Astrocyte of the cerebellum (primary cell): ENCODE results near the gene PADI1.
A peak's percentile ranks its signal among the peaks of the same experiment; 100 is the strongest.

Source experiments
- DNase-seq: peaks from one replicate; pipeline ENCODE4 v3.0.0-alpha.2; 2011; ENCODE audit warnings: low read depth
- H3K4me3 ChIP-seq: 2 replicates; pipeline ENCODE4 v1.5.1; 2011; ENCODE audit warnings: mild to moderate bottlenecking, low read depth, low read length, moderate library complexity
- CTCF ChIP-seq: IDR thresholded peaks from 2 replicates; pipeline ENCODE4 v1.5.1; 2012; ENCODE audit warnings: low read length, low read depth, moderate library complexity, mild to moderate bottlenecking; ENCODE audit errors: missing control alignments
- in situ Hi-C: cut with HindIII; loops from 2 replicates; pipeline ENCODE4 v1.10.0; 2017; ENCODE audit warnings: low sequenced_read_pairs

Gene PADI1

GRCh38 chr1:17232759-17233661 lies 28.1 kb downstream of the PADI1 start:
- peak; percentile 64 for DNase-seq

GRCh38 chr1:17233675-17234320 lies 28.9 kb downstream of the PADI1 start:
- no peak overlapping the region for H3K4me3 ChIP-seq
- DNase-seq = peak; percentile 27
- in situ Hi-C loops = no loop called here
- no peak for TF ChIP-seq CTCF

More at GRCh38 chr1:17232759-17233661, 28.1 kb downstream of the PADI1 start:
- no peak overlapping the region for H3K4me3 ChIP-seq
- in situ Hi-C loops = no loop called here
- TF ChIP-seq CTCF = no peak

- in situ Hi-C loops = no loop called here
- no peak for TF ChIP-seq CTCF
- DNase-seq = no peak
- H3K4me3 ChIP-seq = no peak overlapping the region
Measured at GRCh38 chr1:17234405-17234804, 29.5 kb downstream of the PADI1 start.

GRCh38 chr1:17235135-17235885 lies 30.4 kb downstream of the PADI1 start:
- H3K4me3 ChIP-seq = no peak overlapping the region
- no peak for DNase-seq
- in situ Hi-C loops = no loop called here
- TF ChIP-seq CTCF = no peak

GRCh38 chr1:17236779-17237560 lies 32.0 kb downstream of the PADI1 start:
- H3K4me3 ChIP-seq = no peak overlapping the region
- TF ChIP-seq CTCF = peak; percentile 77
- in situ Hi-C loops = no loop called here
- peak; percentile 73 for DNase-seq

- H3K4me3 ChIP-seq = no peak overlapping the region
- TF ChIP-seq CTCF = no peak
- in situ Hi-C loops = no loop called here
- no peak for DNase-seq
Measured at GRCh38 chr1:17237561-17237903, 32.6 kb downstream of the PADI1 start.
